Astrocyte of the hippocampus (primary cell): ENCODE measurements around the gene HIRA.

Experiments used
- DNase-seq: peaks from one replicate; pipeline ENCODE4 v3.0.0; 2011; ENCODE audit warnings: low read depth, low spot score

The HIRA gene

DNA sequence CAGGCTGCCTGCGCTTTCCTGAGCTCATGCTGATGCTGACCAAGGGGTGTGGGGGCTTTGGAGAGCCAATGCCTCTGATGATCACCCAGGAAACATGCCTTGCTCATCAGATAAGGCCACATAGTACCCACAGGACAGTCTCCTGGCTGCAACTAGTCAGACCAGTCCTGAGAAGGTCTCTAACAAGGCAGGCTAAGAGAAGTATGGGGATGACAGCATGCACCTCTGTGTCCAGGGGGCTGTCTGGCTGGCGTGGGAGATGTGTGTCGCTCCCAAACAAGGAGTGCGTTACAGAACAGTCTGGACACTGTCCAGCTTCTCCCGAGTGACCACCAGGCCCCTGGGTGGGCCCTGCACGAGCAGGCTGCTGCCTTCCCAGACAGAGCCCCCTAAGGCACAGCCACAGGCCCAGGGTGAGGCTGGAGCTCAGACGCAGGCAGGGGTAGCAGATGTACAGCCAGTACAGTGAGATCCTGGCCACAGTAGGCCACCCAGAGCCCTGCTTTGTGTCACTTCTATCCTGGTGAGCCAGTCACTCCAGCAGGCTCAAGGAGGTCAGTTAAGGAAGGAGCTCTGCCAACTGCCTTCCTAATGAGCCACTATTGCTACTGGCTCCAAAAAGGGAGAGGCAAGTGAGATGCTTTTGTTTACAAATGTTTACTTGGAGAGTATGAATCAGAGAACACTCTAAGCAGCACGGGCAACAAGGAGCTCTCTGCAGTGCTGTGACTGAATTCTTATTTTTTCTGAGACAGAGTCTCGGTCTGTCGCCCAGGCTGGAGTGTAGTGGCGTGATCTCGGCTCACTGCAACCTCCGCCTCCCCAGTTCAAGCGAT, 74.0 kb downstream of the HIRA start:
- DNase-seq = peak; percentile 69

DNA sequence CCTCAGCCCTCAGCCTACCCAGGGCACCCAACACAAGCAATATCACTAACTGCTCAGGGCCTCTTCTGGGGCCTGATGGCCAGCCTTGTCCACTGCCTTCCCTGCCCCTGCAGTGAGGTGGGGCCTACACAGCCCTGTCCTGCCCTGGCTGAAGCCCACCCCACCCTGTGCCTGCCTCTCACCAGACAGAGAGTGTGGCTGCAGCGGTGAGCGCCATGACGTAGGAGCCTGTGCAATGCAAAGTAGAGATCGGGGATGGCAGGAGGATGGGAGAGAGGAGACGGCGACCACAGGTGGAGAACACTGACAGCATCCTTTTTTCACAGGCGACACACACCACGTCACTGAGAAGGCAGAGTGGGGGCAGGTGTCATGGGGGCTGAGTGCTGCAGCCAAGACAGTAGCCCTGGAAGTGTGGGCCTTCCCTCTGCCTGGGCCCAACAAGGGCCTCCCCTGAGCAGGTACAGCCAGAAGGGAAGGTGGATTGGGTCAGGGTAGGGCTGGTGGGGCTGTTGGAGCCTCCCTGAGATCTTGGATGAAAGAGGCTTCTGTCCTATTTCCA, 74.7 kb downstream of the HIRA start:
- DNase-seq = no peak

DNA sequence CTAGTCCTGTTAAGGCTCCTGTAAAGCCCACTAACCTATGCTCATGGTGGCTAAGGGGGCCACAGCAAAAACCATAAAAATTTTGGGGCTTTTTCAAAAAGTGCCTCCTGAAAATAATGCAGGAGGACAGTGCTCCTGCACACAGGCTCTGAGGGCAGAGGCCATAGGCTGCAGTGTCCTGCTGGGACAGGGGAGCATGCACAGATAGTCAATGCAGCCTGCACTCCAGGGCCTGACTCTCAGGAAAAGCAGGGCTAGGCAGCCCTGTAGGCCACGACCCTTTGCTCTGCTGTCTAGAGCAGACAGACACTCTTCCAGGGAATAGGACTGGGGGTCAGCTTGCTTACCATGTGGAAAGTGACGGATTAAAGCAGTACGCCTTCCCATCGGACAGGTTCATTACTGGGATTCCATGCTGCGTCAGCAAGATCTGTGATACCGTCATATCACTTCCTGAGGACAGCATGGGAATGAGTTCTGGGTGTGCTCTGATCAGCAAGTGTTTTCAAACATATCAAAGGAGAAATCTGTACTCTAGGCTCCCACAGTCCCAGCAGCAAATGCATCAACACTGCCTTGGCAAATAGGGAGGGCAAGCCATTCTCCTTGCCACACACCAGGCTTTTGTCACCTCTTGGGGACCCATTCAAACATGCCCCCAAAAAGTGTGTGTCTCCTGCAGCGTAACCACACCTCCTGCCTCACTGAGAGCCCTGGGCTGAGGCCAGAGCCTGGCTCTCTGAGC, 75.9 kb downstream of the HIRA start:
- no peak for DNase-seq

- no peak for DNase-seq
Measured at GRCh38 chr22:19354201-19354600, 77.3 kb downstream of the HIRA start.

DNA sequence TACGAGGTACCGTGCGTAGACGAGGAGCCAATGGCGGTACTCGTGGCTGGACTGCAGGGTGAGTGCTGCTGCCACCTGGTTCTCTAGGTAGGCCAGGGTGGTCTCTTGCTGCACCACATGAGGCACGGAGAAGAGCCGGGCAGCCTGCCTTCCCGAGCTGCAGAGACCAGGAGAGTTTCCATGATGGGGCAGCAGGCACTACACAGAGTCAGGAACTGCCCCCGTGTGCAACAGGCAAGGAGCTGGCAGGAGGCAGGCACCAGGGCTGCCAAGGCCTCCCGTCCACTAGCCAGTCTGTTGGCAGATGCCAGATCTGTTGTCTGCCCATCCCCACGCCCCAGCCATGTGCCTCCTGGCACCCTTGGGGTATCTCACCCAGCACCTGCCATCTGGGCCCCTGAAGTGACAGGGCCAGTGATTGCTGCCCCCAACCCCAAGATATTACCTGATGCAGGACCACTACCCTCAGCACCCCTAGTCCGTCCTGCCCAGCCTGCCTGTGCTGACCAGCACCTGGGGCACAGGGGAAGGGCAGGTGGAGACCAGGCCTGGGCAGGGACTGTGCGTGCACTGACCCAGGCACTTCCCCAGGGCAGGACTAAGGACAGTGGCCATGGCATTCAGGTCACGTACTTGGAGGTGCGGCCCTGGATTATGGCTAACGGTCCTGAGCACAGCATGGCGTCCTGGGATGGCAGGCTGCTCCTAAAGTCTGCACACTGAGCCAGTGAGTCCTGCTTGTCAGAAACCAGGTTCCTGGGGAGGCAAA, 78.0 kb downstream of the HIRA start:
- DNase-seq = no peak

GRCh38 chr22:19352766-19353165, 78.8 kb downstream of the HIRA start:
- DNase-seq = no peak

- DNase-seq = no peak
Measured at GRCh38 chr22:19352217-19352616, 79.3 kb downstream of the HIRA start.

DNA sequence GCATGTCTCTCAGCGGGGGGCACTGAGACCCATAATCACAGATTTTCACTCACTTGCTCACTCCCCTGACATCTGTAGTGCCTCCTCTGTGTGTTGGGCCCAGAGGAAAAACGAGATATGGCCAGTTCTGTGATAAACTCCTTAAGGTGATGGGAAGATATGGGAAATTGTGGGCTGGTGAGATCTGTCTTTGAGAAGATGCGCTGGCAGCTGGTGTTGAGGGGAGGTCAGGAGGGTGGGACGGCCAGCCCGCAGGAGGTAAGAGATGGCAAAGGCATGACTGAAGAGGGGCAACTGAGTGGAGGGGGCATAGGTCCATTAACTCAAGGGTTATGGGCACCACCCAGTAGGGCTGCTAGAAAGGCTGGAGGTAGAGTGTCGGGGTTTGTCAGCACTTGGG, 79.9 kb downstream of the HIRA start:
- DNase-seq = no peak

DNA sequence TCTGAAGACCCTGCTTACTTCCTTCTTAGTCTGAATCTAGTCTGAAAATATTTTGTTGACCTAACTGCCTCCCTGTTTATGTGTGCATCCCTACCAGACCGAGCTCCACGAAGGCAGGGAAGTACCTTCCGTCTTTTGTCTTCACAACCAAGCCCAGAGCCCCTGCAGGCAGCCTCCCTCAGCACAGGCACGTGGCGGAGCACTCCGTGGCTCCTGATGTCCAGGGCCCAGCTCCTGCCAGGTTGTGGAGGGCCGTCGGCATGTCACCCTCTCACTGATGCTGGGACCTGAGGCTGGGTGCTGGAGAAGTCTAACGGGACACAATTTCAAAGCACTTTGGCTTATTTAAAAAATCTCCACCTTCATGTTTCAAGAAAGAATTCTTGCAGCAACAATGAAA, 80.6 kb downstream of the HIRA start:
- no peak for DNase-seq

DNA sequence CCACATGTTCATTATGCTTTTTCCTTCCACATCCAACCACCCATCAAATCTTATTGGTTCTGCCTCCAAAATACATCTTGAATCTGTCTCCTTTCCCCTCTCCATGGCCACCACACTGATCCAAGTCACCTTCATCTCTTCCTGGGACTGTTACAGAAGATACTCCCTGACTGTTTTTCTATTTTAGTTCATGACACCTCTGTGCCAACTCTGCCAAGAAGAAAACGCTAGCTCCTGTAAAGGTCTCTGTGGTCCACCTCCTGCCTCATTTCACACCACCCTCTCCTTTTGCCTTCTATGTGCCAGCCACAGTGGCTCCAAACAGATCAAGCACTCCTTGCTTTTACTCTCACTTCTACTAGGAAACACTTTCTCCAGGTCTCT, 81.1 kb downstream of the HIRA start:
- no peak for DNase-seq

DNA sequence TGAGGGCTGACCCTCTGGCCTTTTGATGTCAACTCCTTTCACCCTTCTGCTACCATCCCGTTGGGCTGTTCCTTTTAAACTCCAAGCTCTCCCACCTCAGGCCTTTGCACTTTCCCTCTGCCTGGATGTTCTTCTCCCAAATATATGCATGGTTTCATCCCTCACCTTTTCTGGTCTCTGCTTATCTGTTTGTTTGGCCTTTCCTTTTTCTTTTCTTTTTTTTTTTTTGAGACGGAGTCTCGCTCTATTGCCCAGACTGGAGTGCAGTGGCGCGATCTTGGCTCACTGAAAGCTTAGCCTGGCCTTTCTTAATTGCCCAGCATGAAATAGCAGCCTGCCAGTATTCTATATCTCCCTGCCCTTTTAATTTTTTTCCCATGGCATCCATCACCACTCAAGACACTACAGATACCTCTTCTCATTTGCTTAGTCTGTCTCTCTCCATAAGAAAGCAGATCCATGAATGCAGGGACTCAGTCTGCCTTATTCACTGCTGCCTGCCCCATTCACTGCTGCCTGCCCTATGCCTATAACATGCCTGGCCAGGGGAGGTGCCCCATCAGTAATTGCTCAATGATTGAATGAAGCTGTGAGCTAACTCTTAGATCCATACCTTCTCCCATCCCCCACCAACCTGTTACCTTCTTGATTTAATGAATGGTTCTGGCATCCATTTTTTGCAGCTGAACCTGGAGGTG, 81.6 kb downstream of the HIRA start:
- no peak for DNase-seq

GRCh38 chr22:19346677-19347265, 84.8 kb downstream of the HIRA start:
- no peak for DNase-seq

DNA sequence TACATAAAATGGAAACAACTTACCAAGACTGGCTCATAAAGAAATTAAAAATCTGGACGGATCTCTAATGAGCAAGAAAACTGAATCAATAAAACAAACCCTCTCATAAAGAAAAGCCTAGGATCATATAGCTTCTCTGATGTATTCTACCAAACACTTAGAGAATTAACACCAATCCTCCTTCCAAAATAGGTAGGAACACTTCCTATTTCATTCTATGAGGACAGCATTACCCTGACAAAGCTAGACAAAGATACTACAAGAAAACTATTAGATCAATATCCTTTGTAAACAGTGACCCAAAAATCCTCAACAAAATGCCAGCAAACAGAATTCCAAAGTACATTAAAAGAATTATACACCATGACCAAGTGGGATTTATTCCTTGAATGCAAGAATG, 87.1 kb downstream of the HIRA start:
- no peak for DNase-seq

GRCh38 chr22:19343470-19343869, 88.1 kb downstream of the HIRA start:
- DNase-seq = no peak

DNA sequence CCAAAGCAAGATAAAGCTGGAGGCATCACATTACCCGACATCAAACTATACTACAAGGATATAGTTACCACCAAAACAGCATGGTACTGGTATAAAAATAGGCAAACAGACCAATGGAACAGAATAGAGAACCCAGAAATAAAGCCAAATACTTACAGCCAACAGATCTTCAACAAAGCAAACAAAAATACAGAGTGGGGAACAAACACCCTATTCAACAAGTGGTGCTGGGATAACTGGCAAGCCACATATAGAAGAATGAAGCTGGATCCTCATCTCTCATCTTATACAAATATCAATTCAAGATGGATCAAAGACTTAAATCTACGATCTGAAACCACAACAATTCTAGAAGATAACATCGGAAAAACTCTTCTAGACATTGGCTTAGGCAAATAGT, 90.0 kb downstream of the HIRA start:
- DNase-seq = no peak

- DNase-seq = no peak
Measured at GRCh38 chr22:19337137-19337536, 94.4 kb downstream of the HIRA start.

DNA sequence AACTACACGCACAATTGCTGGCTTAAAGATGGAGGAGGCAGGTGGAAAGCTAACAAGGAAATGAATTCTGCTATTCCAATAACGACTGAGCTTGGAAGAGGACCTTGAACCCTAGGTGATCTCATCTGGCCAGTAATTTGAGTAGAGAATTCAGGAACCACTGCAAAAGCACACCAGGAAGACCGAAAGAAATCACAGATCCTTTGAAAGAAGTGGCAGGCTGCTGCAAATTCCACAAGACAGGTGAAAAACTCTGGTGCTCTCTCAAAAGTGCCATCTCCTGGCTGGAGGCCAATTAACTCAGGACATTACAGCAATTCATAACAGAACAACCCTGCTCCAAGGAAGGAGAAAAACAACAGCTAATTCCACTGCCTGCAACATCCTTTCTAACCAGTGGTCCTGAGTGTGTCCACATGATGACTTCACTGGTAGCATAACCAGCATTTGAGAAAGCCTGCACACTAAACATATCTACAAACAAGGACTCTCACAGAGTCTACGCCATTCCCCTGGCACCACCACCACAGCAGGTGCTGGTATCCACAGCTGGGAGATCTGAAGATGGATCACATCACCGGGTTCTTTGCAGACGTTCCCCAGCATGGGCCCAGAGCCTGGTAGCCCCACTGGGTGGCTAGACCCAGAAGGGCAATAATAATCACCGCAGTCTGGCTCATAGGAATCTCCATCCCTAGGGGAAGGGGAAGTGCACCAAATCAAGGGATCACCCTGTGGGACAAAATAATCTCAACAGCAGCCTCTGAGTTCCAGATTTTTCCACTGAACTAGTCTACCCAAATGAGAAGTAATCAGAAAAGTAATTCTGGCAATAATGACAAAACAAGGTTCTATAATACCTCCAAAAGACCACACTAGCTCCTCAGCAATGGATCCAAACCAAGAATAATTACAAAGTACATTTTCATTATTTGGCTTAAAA, 95.1 kb downstream of the HIRA start:
- no peak for DNase-seq

GRCh38 chr22:19331975-19332374, 99.6 kb downstream of the HIRA start:
- no peak for DNase-seq

GRCh38 chr22:19331474-19331873, 100.1 kb downstream of the HIRA start:
- DNase-seq = no peak

GRCh38 chr22:19330865-19331418, 100.6 kb downstream of the HIRA start:
- no peak for DNase-seq
